Lung (tissue), 12 donors: ENCODE results near the gene ACVR1B. TPM values are rescaled to one million over a fixed set of nuclear protein-coding genes. Genes with fewer than 3 reads are reported as not detected.

Source experiments
- ATAC-seq: fragments of 200-7000 bp; cut with Tn5 transposase; one replicate; pipeline ENCODE4 v1.9.1; 2020; ENCODE audit warnings: moderate number of reproducible peaks; ENCODE audit not compliant: insufficient read depth, low FRiP score
- DNase-seq, 3 donors: peaks; one replicate each; pipeline ENCODE4 v3.0.0-alpha.2; 2013 to 2017
- H3K27ac ChIP-seq, 2 donors: one replicate each; pipeline ENCODE4 v1.5.1; 2013; ENCODE audit warnings: mild to moderate bottlenecking in 2 of 2, moderate library complexity in 2 of 2, control low read depth in 1 of 2, inconsistent platforms in 1 of 2, low read depth in 1 of 2, low read length in 1 of 2
- H3K27me3 ChIP-seq, 3 donors: one replicate each; pipeline ENCODE4 v1.5.1; 2013; ENCODE audit warnings: low read length in 2 of 3; ENCODE audit not compliant: control insufficient read depth in 3 of 3, insufficient read depth in 3 of 3
- H3K36me3 ChIP-seq, 4 donors: one replicate each; pipeline ENCODE4 v1.5.1; 2013; ENCODE audit warnings: low read length in 4 of 4, mild to moderate bottlenecking in 1 of 4, moderate library complexity in 1 of 4; ENCODE audit not compliant: control insufficient read depth in 4 of 4, insufficient read depth in 4 of 4
- H3K4me1 ChIP-seq, 5 donors: one replicate each; pipeline ENCODE4 v1.5.1; 2013; ENCODE audit warnings: low read length in 5 of 5, mild to moderate bottlenecking in 2 of 5, moderate library complexity in 1 of 5; ENCODE audit not compliant: control insufficient read depth in 5 of 5, insufficient read depth in 5 of 5
- H3K4me3 ChIP-seq: one replicate; pipeline ENCODE4 v1.5.1; 2013; ENCODE audit warnings: mild to moderate bottlenecking, control low read depth, moderate library complexity
- H3K9ac ChIP-seq, 2 donors: one replicate each; pipeline ENCODE4 v1.5.1; 2013; ENCODE audit warnings: low read length in 2 of 2, control low read depth in 1 of 2; ENCODE audit not compliant: insufficient read depth in 1 of 2
- H3K9me3 ChIP-seq, 4 donors: one replicate each; pipeline ENCODE4 v1.5.1; 2013; ENCODE audit warnings: low read length in 3 of 4, mild to moderate bottlenecking in 1 of 4, moderate library complexity in 1 of 4; ENCODE audit not compliant: control insufficient read depth in 4 of 4, insufficient read depth in 3 of 4
- CTCF ChIP-seq: IDR thresholded peaks from 2 replicates; pipeline ENCODE4 v1.5.1; 2012; ENCODE audit warnings: mild to moderate bottlenecking; ENCODE audit errors: control extremely low read depth, extremely low read depth
- WGBS, 2 donors: extraction: QIAGEN DNeasy Blood & Tissue Kit; methylation state at CpG; one replicate each; pipeline ENCODE4 v1.1.7; 2013; 5-methylcytosine and 5-hydroxymethylcytosine counted together
- polyA plus RNA-seq, 2 donors: library from polyadenylated mRNA; stranded (reverse); fragments of 200-250 nt; gene quantifications; one replicate each; pipeline ENCODE4 v1.2.1, GENCODE V29; 2013
- total RNA-seq, 2 donors: library from RNA; depleted of rRNA in 1 of 2; stranded (reverse); fragments of >200 nt in 1 of 2; gene quantifications; one replicate each; pipeline ENCODE4 v1.2.1, GENCODE V29; 2014 to 2021
- donor health status: control.
- donor health status: control.
- donor health status: Bipolar disorder and iron deficiency.
- donor health status: healthy.
- donor health status: DM: yes; HTN: yes; CAD: no.

Gene ACVR1B
- total and polyA plus RNA-seq, 4 donors: 14.0 to 41.7 (median 21.0) TPM

GRCh38 chr12:51913071-51914033 is 38.1 kb upstream of the ACVR1B start:
- 66 to 68% methylated on average over 27 to 30 of the region's 30 CpGs for WGBS, 2 donors
- Histone ChIP-seq H3K9ac (no peak overlapping the region), H3K27ac (peak overlapping the region in 1 of 2 donors; percentile 85), H3K4me1 (peaks cover 4 to 62% (median 20%) of the 10 kb centered on the region in 5 donors), H3K36me3 (peaks cover 0 to 23% (median 6%) of the 10 kb centered on the region in 4 donors), H3K27me3 (peaks cover 0 to 9% (median 0%) of the 10 kb centered on the region in 3 donors), H3K4me3 (peak overlapping the region; percentile 59), H3K9me3 (peaks cover 0 to 2% (median 0%) of the 10 kb centered on the region in 4 donors)
- no peak for TF ChIP-seq CTCF
- ATAC-seq: no peak
- DNase-seq: no peak

GRCh38 chr12:51914034-51914923 is 37.2 kb upstream of the ACVR1B start:
- peaks cover 0 to 3% (median 0%) of the 10 kb centered on the region in 3 donors for H3K27me3 ChIP-seq
- DNase-seq (no peak), ATAC-seq (no peak)
- H3K4me1 ChIP-seq: peaks cover 4 to 58% (median 20%) of the 10 kb centered on the region in 5 donors
- H3K4me3 ChIP-seq: peak overlapping the region; percentile 59
- WGBS, 2 donors: 68 to 82% methylated on average over 17 of the region's 17 CpGs
- H3K27ac ChIP-seq: peak overlapping the region in 1 of 2 donors; percentile 58
- no peak for TF ChIP-seq CTCF
- H3K36me3 ChIP-seq: peaks cover 0 to 26% (median 6%) of the 10 kb centered on the region in 4 donors
- peaks cover 0 to 2% (median 0%) of the 10 kb centered on the region in 4 donors for H3K9me3 ChIP-seq
- no peak overlapping the region for H3K9ac ChIP-seq

- no peaks in the 10 kb centered on the region for H3K27me3 ChIP-seq
- WGBS, 2 donors: 66 to 88% methylated on average over 28 of the region's 28 CpGs
- peaks cover 0 to 26% (median 9%) of the 10 kb centered on the region in 4 donors for H3K36me3 ChIP-seq
- peaks cover 4 to 50% (median 14%) of the 10 kb centered on the region in 5 donors for H3K4me1 ChIP-seq
- ATAC-seq (no peak), DNase-seq (no peak)
- H3K9me3 ChIP-seq: peaks cover 0 to 2% (median 0%) of the 10 kb centered on the region in 4 donors
- no peak overlapping the region for H3K4me3 ChIP-seq
- peak overlapping the region in 1 of 2 donors; percentile 35 for H3K27ac ChIP-seq
- H3K9ac ChIP-seq: no peak overlapping the region
- no peak for TF ChIP-seq CTCF
Observed at GRCh38 chr12:51915003-51915625, 36.4 kb upstream of the ACVR1B start.
